ENCODE results near the gene APOL5.
"Not testable (repeated sequence)": the region's sequence is repeated elsewhere in the genome, so short reads cannot be mapped to it uniquely, and the experiment has no call there.

The APOL5 gene

GRCh38 chr22:35717572-35717971 is at the start of gene APOL5:
APOL5 (plus strand) TSS chr22:35717872; CDS start chr22:35717872, 0 bp downstream.
- no peak for DNase-seq (ENCODE audit: low read depth in 2 of 2)

- DNase-seq (ENCODE audit: low read depth in 2 of 2), result no peak
Measured at GRCh38 chr22:35674335-35674734, 43.3 kb upstream of the APOL5 start.

- DNase-seq (ENCODE audit: low read depth in 2 of 2), result not testable (repeated sequence)
Measured at GRCh38 chr22:35676065-35676464, 41.6 kb upstream of the APOL5 start.

- no peak for DNase-seq (ENCODE audit: low read depth in 2 of 2)
Measured at GRCh38 chr22:35677460-35678187, 40.0 kb upstream of the APOL5 start.

GRCh38 chr22:35678836-35679235 is 38.8 kb upstream of the APOL5 start:
- DNase-seq (ENCODE audit: low read depth in 2 of 2), result no peak

- DNase-seq (ENCODE audit: low read depth in 2 of 2), result peak in 1 of 2 donors; percentile 50
Measured at GRCh38 chr22:35679492-35679891, 38.2 kb upstream of the APOL5 start.

GRCh38 chr22:35681454-35682052 is 36.1 kb upstream of the APOL5 start:
- no peak for DNase-seq (ENCODE audit: low read depth in 2 of 2)

- DNase-seq (ENCODE audit: low read depth in 2 of 2), result no peak
Measured at GRCh38 chr22:35683560-35683959, 34.1 kb upstream of the APOL5 start.

- no peak for DNase-seq (ENCODE audit: low read depth in 2 of 2)
Measured at GRCh38 chr22:35684270-35684700, 33.4 kb upstream of the APOL5 start.

GRCh38 chr22:35684732-35685131 is 32.9 kb upstream of the APOL5 start:
- no peak for DNase-seq (ENCODE audit: low read depth in 2 of 2)

- DNase-seq (ENCODE audit: low read depth in 2 of 2), result no peak
Measured at GRCh38 chr22:35685731-35686130, 31.9 kb upstream of the APOL5 start.

- no peak for DNase-seq (ENCODE audit: low read depth in 2 of 2)
Measured at GRCh38 chr22:35686298-35686697, 31.4 kb upstream of the APOL5 start.

- no peak for DNase-seq (ENCODE audit: low read depth in 2 of 2)
Measured at GRCh38 chr22:35687461-35687860, 30.2 kb upstream of the APOL5 start.

GRCh38 chr22:35688913-35689675 is 28.6 kb upstream of the APOL5 start:
- DNase-seq (ENCODE audit: low read depth in 2 of 2), result no peak

- no peak for DNase-seq (ENCODE audit: low read depth in 2 of 2)
Measured at GRCh38 chr22:35690001-35690400, 27.7 kb upstream of the APOL5 start.

- no peak for DNase-seq (ENCODE audit: low read depth in 2 of 2)
Measured at GRCh38 chr22:35695202-35695601, 22.5 kb upstream of the APOL5 start.

- no peak for DNase-seq (ENCODE audit: low read depth in 2 of 2)
Measured at GRCh38 chr22:35697142-35697541, 20.5 kb upstream of the APOL5 start.

GRCh38 chr22:35699852-35700251 is 17.8 kb upstream of the APOL5 start:
- not testable (repeated sequence) for DNase-seq (ENCODE audit: low read depth in 2 of 2)

GRCh38 chr22:35703861-35704584 is 13.6 kb upstream of the APOL5 start:
- no peak for DNase-seq (ENCODE audit: low read depth in 2 of 2)

- no peak for DNase-seq (ENCODE audit: low read depth in 2 of 2)
Measured at GRCh38 chr22:35705141-35705540, 12.5 kb upstream of the APOL5 start.

GRCh38 chr22:35708453-35708852 is 9.2 kb upstream of the APOL5 start:
- DNase-seq (ENCODE audit: low read depth in 2 of 2), result no peak

- no peak for DNase-seq (ENCODE audit: low read depth in 2 of 2)
Measured at GRCh38 chr22:35708917-35709316, 8.8 kb upstream of the APOL5 start.

All from stimulated activated CD4-positive, alpha-beta T cell treated with anti-CD3 and anti-CD28 coated beads, Interleukin-1b, Interleukin-23, amount 100 ng/mL, for 1 hour (primary cell).